HG03457 (cell line): Measurements from ENCODE around the gene IRX6.

Experiments
- ATAC-seq: cut with Tn5 transposase; IDR thresholded peaks from one replicate; pipeline ENCODE4 v1.9.1; 2021; ENCODE audit warnings: moderate number of reproducible peaks; ENCODE audit not compliant: unreplicated experiment

IRX6 gene

GRCh38 chr16:55322327-55322726 is 1.7 kb upstream of the IRX6 start:
- ATAC-seq = no peak

- no peak for ATAC-seq
Observed at GRCh38 chr16:55324285-55325079, 479 bp downstream of the IRX6 start.

GRCh38 chr16:55325080-55325447 is 1.1 kb downstream of the IRX6 start:
- ATAC-seq = no peak

GRCh38 chr16:55325458-55326109 is 1.6 kb downstream of the IRX6 start:
- ATAC-seq = no peak

GRCh38 chr16:55326261-55327092 is 2.5 kb downstream of the IRX6 start:
- ATAC-seq = no peak

- no peak for ATAC-seq
Observed at GRCh38 chr16:55328611-55329569, 4.9 kb downstream of the IRX6 start.

GRCh38 chr16:55329791-55330428 is 5.9 kb downstream of the IRX6 start:
- ATAC-seq = no peak

GRCh38 chr16:55330781-55331647 is 7.0 kb downstream of the IRX6 start:
- ATAC-seq = no peak

- ATAC-seq = no peak
Observed at GRCh38 chr16:55331648-55332185, 7.7 kb downstream of the IRX6 start.

- ATAC-seq = peak; percentile 73
Observed at GRCh38 chr16:55333684-55334083, 9.7 kb downstream of the IRX6 start.

GRCh38 chr16:55338646-55339045 is 14.6 kb downstream of the IRX6 start:
- no peak for ATAC-seq

GRCh38 chr16:55340445-55340844 is 16.4 kb downstream of the IRX6 start:
- no peak for ATAC-seq

- ATAC-seq = no peak
Observed at GRCh38 chr16:55341681-55342080, 17.7 kb downstream of the IRX6 start.

GRCh38 chr16:55346475-55346874 is 22.5 kb downstream of the IRX6 start:
- no peak for ATAC-seq

- ATAC-seq = no peak
Observed at GRCh38 chr16:55349867-55350266, 25.9 kb downstream of the IRX6 start.

- ATAC-seq = no peak
Observed at GRCh38 chr16:55350984-55351383, 27.0 kb downstream of the IRX6 start.

GRCh38 chr16:55351936-55352335 is 27.9 kb downstream of the IRX6 start:
- no peak for ATAC-seq

GRCh38 chr16:55357241-55357640 is 33.2 kb downstream of the IRX6 start:
- no peak for ATAC-seq

- ATAC-seq = no peak
Observed at GRCh38 chr16:55359946-55360345, 35.9 kb downstream of the IRX6 start.
